H1 (cell line): ENCODE results near the gene TXLNA. TPM values are rescaled to one million over a fixed set of nuclear protein-coding genes. Genes with fewer than 3 reads are reported as not detected.

ENCODE experiments used
- CTCF ChIA-PET: fragments of 300-600 bp; sonication (Branson Sonifier 250); formaldehyde crosslinking; loops from one replicate; lab custom pipeline; 2021; ENCODE audit not compliant: partially characterized antibody; lab: Charles Lee
- POLR2A ChIA-PET: fragments of 300-600 bp; sonication (Branson Sonifier 250); formaldehyde crosslinking; loops from one replicate; lab custom pipeline; 2021; ENCODE audit warnings: inconsistent platforms; ENCODE audit not compliant: partially characterized antibody; lab: Charles Lee
- DNase-seq, 2 experiments: peaks; one replicate each; pipeline versions ENCODE4 v3.0.0 to v3.0.0-alpha.2; 2010 to 2022; ENCODE audit warnings: low spot score in 2 of 2, low read depth in 1 of 2, mixed read lengths in 1 of 2
- FAIRE-seq: peaks from 2 replicates; lab custom pipeline; 2011; peaks lifted over from hg19 to GRCh38; lab: Jason Lieb, UNC
- H2AFZ ChIP-seq: 2 replicates; pipeline ENCODE4 v1.8.1; 2012; ENCODE audit warnings: low read length, inconsistent platforms
- H2AK5ac ChIP-seq: 2 replicates; pipeline ENCODE4 v1.6.1; 2013; ENCODE audit warnings: low read depth, low read length
- H2BK120ac ChIP-seq: replicated peaks from 2 replicates; pipeline ENCODE3; 2013; ENCODE audit warnings: low read depth, low read length, inconsistent platforms
- H2BK12ac ChIP-seq: 2 replicates; pipeline ENCODE4 v1.6.1; 2013; ENCODE audit warnings: low read depth, low read length
- H2BK15ac ChIP-seq: 2 replicates; pipeline ENCODE4 v1.6.1; 2013; ENCODE audit warnings: low read length
- H2BK20ac ChIP-seq: 2 replicates; pipeline ENCODE4 v1.6.1; 2013; ENCODE audit warnings: low read length
- H2BK5ac ChIP-seq: 2 replicates; pipeline ENCODE4 v1.6.1; 2013; ENCODE audit warnings: low read depth, low read length
- H3K14ac ChIP-seq: 2 replicates; pipeline ENCODE4 v1.6.1; 2013; ENCODE audit warnings: inconsistent platforms; ENCODE audit not compliant: insufficient read length
- H3K18ac ChIP-seq: 2 replicates; pipeline ENCODE4 v1.6.1; 2013; ENCODE audit warnings: low read length; ENCODE audit errors: extremely low read depth
- H3K23ac ChIP-seq: 2 replicates; pipeline ENCODE4 v1.6.1; 2013; ENCODE audit warnings: inconsistent platforms; ENCODE audit not compliant: insufficient read length
- H3K23me2 ChIP-seq: 2 replicates; pipeline ENCODE4 v1.6.1; 2013; ENCODE audit warnings: low read depth, low read length
- H3K27ac ChIP-seq: 2 replicates; pipeline ENCODE4 v1.6.1; 2011; ENCODE audit warnings: low read depth, low read length, inconsistent platforms
- H3K27me3 ChIP-seq, 4 experiments: replicated peaks in 1 of 4; 1 replicate in 1 of 4; 2 replicates in 3 of 4; pipeline versions ENCODE4 v1.6.1 to v1.8.1; 2011 to 2013; ENCODE audit warnings: low read length in 3 of 4, mild to moderate bottlenecking in 3 of 4, inconsistent platforms in 2 of 4, mixed read lengths in 2 of 4, moderate library complexity in 1 of 4; ENCODE audit not compliant: control insufficient read depth in 3 of 4, insufficient read depth in 3 of 4; ENCODE audit errors: extremely low read depth in 1 of 4
- H3K36me3 ChIP-seq, 4 experiments: 2 replicates each; pipeline versions ENCODE4 v1.6.1 to v1.8.1; 2011 to 2013; ENCODE audit warnings: mild to moderate bottlenecking in 4 of 4, low read length in 3 of 4, moderate library complexity in 2 of 4, control low read depth in 1 of 4, inconsistent platforms in 1 of 4; ENCODE audit not compliant: insufficient read depth in 4 of 4, control insufficient read depth in 2 of 4
- H3K4ac ChIP-seq: replicated peaks from 2 replicates; pipeline ENCODE3; 2013; ENCODE audit warnings: low read length, low read depth, mixed read lengths, inconsistent platforms; ENCODE audit not compliant: insufficient read length
- H3K4me1 ChIP-seq, 4 experiments: replicated peaks in 1 of 4; 1 replicate in 1 of 4; 2 replicates in 3 of 4; pipeline versions ENCODE4 v1.6.1 to v1.8.1; 2011 to 2013; ENCODE audit warnings: low read length in 3 of 4, inconsistent platforms in 2 of 4, mixed read lengths in 1 of 4; ENCODE audit not compliant: insufficient read depth in 4 of 4, control insufficient read depth in 3 of 4
- H3K4me2 ChIP-seq, 2 experiments: 2 replicates each; pipeline versions ENCODE4 v1.6.1 to v1.8.1; 2011 to 2013; ENCODE audit warnings: low read depth in 2 of 2, low read length in 2 of 2, control low read depth in 1 of 2, inconsistent platforms in 1 of 2, mild to moderate bottlenecking in 1 of 2; ENCODE audit not compliant: insufficient read depth in 1 of 2
- H3K4me3 ChIP-seq, 4 experiments: fragments of 200-600, 300-600 bp in 1 of 4; sonication (generic), shearing (Covaris generic), sonication (Bioruptor Twin) in 1 of 4; 2 replicates each; pipeline versions ENCODE4 v1.5.1 to v1.8.1; 2011 to 2016; ENCODE audit warnings: low read length in 4 of 4, low read depth in 3 of 4, control low read depth in 2 of 4, inconsistent platforms in 2 of 4, mild to moderate bottlenecking in 2 of 4, mixed read lengths in 1 of 4, moderate library complexity in 1 of 4; ENCODE audit not compliant: insufficient read depth in 2 of 4; ENCODE audit errors: extremely low read depth in 1 of 4
- H3K56ac ChIP-seq: replicated peaks from 2 replicates; pipeline ENCODE3; 2013; ENCODE audit warnings: low read depth, mild to moderate bottlenecking, mixed read lengths, low read length, inconsistent platforms; ENCODE audit not compliant: insufficient read length
- H3K79me1 ChIP-seq: 2 replicates; pipeline ENCODE4 v1.6.1; 2013; ENCODE audit warnings: low read depth, low read length, control low read depth
- H3K79me2 ChIP-seq, 2 experiments: 2 replicates each; pipeline versions ENCODE4 v1.6.1 to v1.8.1; 2012 to 2013; ENCODE audit warnings: low read length in 2 of 2, mild to moderate bottlenecking in 2 of 2, inconsistent platforms in 1 of 2; ENCODE audit not compliant: insufficient read depth in 2 of 2, control insufficient read depth in 1 of 2
- H3K9ac ChIP-seq, 4 experiments: replicated peaks in 1 of 4; 1 replicate in 1 of 4; 2 replicates in 3 of 4; pipeline versions ENCODE4 v1.6.1 to v1.8.1; 2011 to 2013; ENCODE audit warnings: low read depth in 3 of 4, low read length in 3 of 4, control low read depth in 2 of 4, mild to moderate bottlenecking in 2 of 4, moderate library complexity in 2 of 4, inconsistent platforms in 1 of 4; ENCODE audit errors: extremely low read depth in 1 of 4
- H3K9me3 ChIP-seq, 2 experiments: 2 replicates each; pipeline versions ENCODE4 v1.6.1 to v1.8.1; 2012 to 2013; ENCODE audit warnings: mild to moderate bottlenecking in 2 of 2, moderate library complexity in 2 of 2, control low read depth in 1 of 2, inconsistent platforms in 1 of 2, low read depth in 1 of 2, low read length in 1 of 2, mixed read lengths in 1 of 2; ENCODE audit not compliant: insufficient read depth in 2 of 2
- H4K20me1 ChIP-seq, 2 experiments: replicated peaks in 1 of 2; 2 replicates each; pipeline versions ENCODE3 to v1.8.1; 2011 to 2013; ENCODE audit warnings: inconsistent platforms in 2 of 2, low read length in 2 of 2, mild to moderate bottlenecking in 1 of 2; ENCODE audit not compliant: insufficient read depth in 2 of 2, control insufficient read depth in 1 of 2
- H4K5ac ChIP-seq: 2 replicates; pipeline ENCODE4 v1.6.1; 2013; ENCODE audit warnings: low read length, low read depth, mixed read lengths, inconsistent platforms; ENCODE audit not compliant: insufficient read length
- H4K8ac ChIP-seq: 2 replicates; pipeline ENCODE4 v1.8.0; 2013; ENCODE audit warnings: mild to moderate bottlenecking, moderate library complexity, low read length, inconsistent platforms; ENCODE audit not compliant: insufficient read depth; ENCODE audit errors: extremely low read depth
- H4K91ac ChIP-seq: replicated peaks from 2 replicates; pipeline ENCODE3; 2013; ENCODE audit warnings: low read length, mixed read lengths, inconsistent platforms; ENCODE audit not compliant: insufficient read length
- ATF3 ChIP-seq: IDR thresholded peaks from 2 replicates; pipeline ENCODE4 v1.6.1; 2011; ENCODE audit warnings: low read depth, mild to moderate bottlenecking, low read length; ENCODE audit not compliant: insufficient read depth
- BRCA1 ChIP-seq: IDR thresholded peaks from 2 replicates; pipeline ENCODE4 v1.6.1; 2012; ENCODE audit warnings: low read depth, low read length, improper control_type of control experiment
- GABPA ChIP-seq: IDR thresholded peaks from 2 replicates; pipeline ENCODE4 v1.6.1; 2011; ENCODE audit warnings: mild to moderate bottlenecking, low read length, moderate library complexity, borderline replicate concordance; ENCODE audit not compliant: insufficient read depth
- HDAC6 ChIP-seq: IDR thresholded peaks from one replicate; pipeline ENCODE4 v1.7.1; 2012; ENCODE audit warnings: low read depth, mild to moderate bottlenecking, inconsistent platforms, low read length, moderate library complexity
- PHF8 ChIP-seq: fragments of 200-600 bp; sonication (generic); conservative IDR thresholded peaks from 2 replicates; pipeline ENCODE4 v1.7.1; 2012; ENCODE audit warnings: low read depth, mild to moderate bottlenecking, inconsistent platforms, low read length, moderate library complexity
- RBBP5 ChIP-seq: IDR thresholded peaks from 2 replicates; pipeline ENCODE4 v1.7.1; 2012; ENCODE audit warnings: low read depth, mild to moderate bottlenecking, inconsistent platforms, low read length, moderate library complexity, borderline replicate concordance
- RNF2 ChIP-seq: fragments of 200-900, 300-1000 bp; sonication (generic); IDR thresholded peaks from 2 replicates; pipeline ENCODE4 v1.7.1; 2016; ENCODE audit warnings: borderline replicate concordance, low read depth, mild to moderate bottlenecking, antibody characterized with exemption, low read length; ENCODE audit not compliant: poor library complexity, severe bottlenecking; ENCODE audit errors: missing control alignments
- USF2 ChIP-seq: IDR thresholded peaks from 2 replicates; pipeline ENCODE4 v1.6.1; 2011; ENCODE audit warnings: low read length, improper control_type of control experiment
- WGBS, 2 experiments: shearing (Covaris generic) in 1 of 2; methylation state at CpG; one replicate each; pipeline versions ENCODE4 v1.1.6 to v1.1.7; 2013 to 2015; ENCODE audit warnings: low lambda C conversion rate in 2 of 2, mixed read lengths in 2 of 2, inconsistent platforms in 1 of 2, low coverage in 1 of 2, missing lambda C conversion rate in 1 of 2; ENCODE audit not compliant: insufficient replicate concordance in 2 of 2, insufficient coverage in 1 of 2, insufficient read length in 1 of 2; ENCODE audit errors: extremely low coverage in 1 of 2, missing lambda C conversion rate in 1 of 2; 5-methylcytosine and 5-hydroxymethylcytosine counted together
- polyA plus RNA-seq, 7 experiments: library from polyadenylated mRNA; depleted of rRNA in 3 of 7; stranded (reverse) in 5 of 7; unstranded in 2 of 7; fragments of >200 nt in 5 of 7; fragments of 200-250 nt in 2 of 7; gene quantifications; 1 replicate in 5 of 7; 2 replicates in 1 of 7; 4 replicates in 1 of 7; pipeline versions ENCODE4 v1.2.1 to v1.2.3, GENCODE V29; 2011 to 2013; ENCODE audit warnings: missing spikeins in 2 of 7, mixed read lengths in 2 of 7
- total RNA-seq: library from RNA; stranded (reverse); fragmentation: NEBNext Ultra II Directional; extraction: Animal tissue kit (Norgen Biotek cat#: 25700); gene quantifications from 2 replicates; pipeline ENCODE4 v1.2.1, GENCODE V29; 2021

The TXLNA gene
- total and polyA plus RNA-seq, 2 of the 8 experiments (the other 6 are each of a cell fraction or from before 2014, with no cell fraction given): 31.3 to 46.9 TPM

GRCh38 chr1:32239790-32240139, 60.3 kb downstream of the TXLNA start:
- Histone ChIP-seq H3K56ac (peak overlapping the region; percentile 5), H2BK15ac (peak overlapping the region; percentile 88; the same call in 1 of the 2 replicates), H3K4me1 (peaks cover 0 to 7% (median 3%) of the 10 kb centered on the region in 4 experiments; a peak in 3 of 7 replicates), H3K14ac (no peak overlapping the region), H2BK5ac (peak overlapping the region; percentile 96), H2BK20ac (no peak overlapping the region), H3K18ac (peak overlapping the region; percentile 99), H3K9me3 (no peaks in the 10 kb centered on the region), H2BK120ac (no peak overlapping the region), H3K23me2 (peaks cover 16% of the 10 kb centered on the region), H4K5ac (peak overlapping the region; percentile 66), H3K79me2 (no peaks in the 10 kb centered on the region), H2BK12ac (peak overlapping the region; percentile 95; the same call in 1 of the 2 replicates), H2AFZ (peak overlapping the region; percentile 62; the same call in 1 of the 2 replicates), H4K91ac (peak overlapping the region; percentile 94), H4K8ac (peak overlapping the region; percentile 87), H3K79me1 (no peaks in the 10 kb centered on the region), H3K4me3 (peak overlapping the region; percentile 65 to 91 (median 68)), H4K20me1 (no peaks in the 10 kb centered on the region), H3K4ac (no peak overlapping the region), H3K36me3 (peaks cover 0 to under 1% (median under 1%) of the 10 kb centered on the region in 4 experiments; a peak in 4 of 8 replicates), H2AK5ac (no peak overlapping the region; the same call in 1 of the 2 replicates), H3K4me2 (peak overlapping the region; percentile 84 to 92), H3K27me3 (no peaks in the 10 kb centered on the region; a peak in 1 of 7 replicates), H3K9ac (peak overlapping the region; percentile 63 to 79 (median 68)), H3K23ac (no peak overlapping the region), H3K27ac (peak overlapping the region; percentile 55)
- WGBS, 2 experiments: 2% methylated on average over 20 of the region's 20 CpGs; no CpG with 5 or more reads in 1 of the 2 experiments
- DNase-seq (no peak), FAIRE-seq (no peak)
- POLR2A ChIA-PET: interaction anchor here (0.7 to 9.1 kb wide), 31 partner anchors 11 to 296 kb away, joined by 3 to 73 read pairs (median 5); partner anchors contain the start of genes BSDC1, CCDC28B, EIF3I and IQCC
- CTCF ChIA-PET: interaction anchor here (0.8 to 7.3 kb wide), 17 partner anchors 7 to 93 kb away, joined by 3 to 70 read pairs (median 4); partner anchors contain the start of genes FAM167B, IQCC and LCK
- TF ChIP-seq HDAC6 (no peak), ATF3 (no peak), BRCA1 (no peak), RBBP5 (no peak; the same call in 1 of the 2 replicates), GABPA (0 out of 2 replicates have a peak, but pooled peaks have one; percentile 17), PHF8 (0 out of 2 replicates have a peak, but pooled peaks have one; percentile 33), USF2 (no peak), RNF2 (no peak)
